Hippocampal formation (tissue), 2 donors: ENCODE data around the gene PPP1R3E.
A peak's percentile ranks its signal among the peaks of the same experiment; 100 is the strongest.
"Not testable (repeated sequence)": the region's sequence is repeated elsewhere in the genome, so short reads cannot be mapped to it uniquely, and the experiment has no call there.

Experiments
- DNase-seq, 2 donors: peaks; one replicate each; lab custom pipeline; 2025; lab: John Stamatoyannopoulos, UW

PPP1R3E gene

GRCh38 chr14:23302290-23303225, at the start of gene PPP1R3E:
Gene PPP1R3E, minus strand, starts transcription at chr14:23302859. Its CDS starts 283 bp downstream, at chr14:23302576.
- peak; percentile 51 to 75 for DNase-seq

DNA sequence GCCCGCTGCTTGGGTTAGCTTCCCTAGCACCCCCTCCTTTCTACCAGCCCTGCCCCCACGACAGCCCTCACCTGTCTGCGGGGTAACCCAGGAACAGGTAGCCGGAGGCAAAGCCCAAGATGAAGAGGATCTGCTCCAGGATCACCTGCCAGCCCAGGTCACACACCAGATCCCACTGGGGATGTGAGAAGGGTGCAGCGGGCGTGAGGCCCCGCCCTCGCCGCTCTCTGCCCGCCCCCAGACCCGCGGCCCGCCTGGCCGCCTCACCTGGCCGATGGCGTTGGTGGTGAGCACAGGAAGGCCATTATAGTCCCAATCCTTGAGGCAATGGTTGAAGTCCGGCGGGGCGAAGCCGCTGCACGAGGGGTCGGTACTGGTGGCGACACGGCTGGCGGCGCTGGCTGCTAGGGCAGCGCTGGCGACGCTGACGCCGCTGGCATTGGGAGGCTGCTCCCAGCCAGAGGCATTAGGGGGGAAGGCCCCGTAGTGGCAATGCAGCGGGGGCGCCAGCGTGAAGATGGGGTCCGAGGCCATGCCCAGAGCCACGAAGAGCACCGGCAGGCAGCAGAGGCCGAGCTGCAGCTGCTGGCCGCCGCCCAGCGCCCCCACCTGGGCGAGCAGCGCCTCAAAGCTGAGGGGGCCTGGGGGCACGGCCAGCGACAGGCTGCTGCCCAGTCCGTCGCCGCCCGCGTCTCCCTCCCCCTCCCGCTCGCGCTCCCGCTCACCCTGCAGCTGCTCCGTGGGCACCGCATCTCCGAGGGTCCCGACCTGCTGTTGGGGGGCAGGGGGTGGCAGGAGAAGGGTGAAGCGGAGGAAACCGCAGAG, 49.2 kb upstream of the PPP1R3E start:
- peak in 1 of 2 donors; percentile 42 for DNase-seq

GRCh38 chr14:23349156-23349845, 46.6 kb upstream of the PPP1R3E start:
- DNase-seq, result no peak

DNA sequence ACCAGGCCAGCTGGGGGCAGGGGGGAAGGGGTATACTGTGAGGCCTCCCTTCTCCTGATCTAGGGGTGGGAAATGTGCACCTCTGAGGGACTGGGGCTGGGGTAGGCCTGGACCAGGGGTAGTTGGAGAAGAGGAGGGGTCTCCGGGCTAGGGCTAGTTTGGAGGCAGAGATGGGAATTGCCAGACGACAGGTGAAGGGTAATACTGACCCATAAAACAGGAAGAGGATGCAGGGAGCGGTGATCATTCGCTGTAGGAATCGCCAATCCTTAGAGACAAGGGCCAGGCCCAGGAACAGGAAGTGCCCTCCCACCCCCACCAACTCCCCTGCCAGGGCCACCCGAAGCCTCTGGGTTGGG, 45.6 kb upstream of the PPP1R3E start:
- no peak for DNase-seq

DNA sequence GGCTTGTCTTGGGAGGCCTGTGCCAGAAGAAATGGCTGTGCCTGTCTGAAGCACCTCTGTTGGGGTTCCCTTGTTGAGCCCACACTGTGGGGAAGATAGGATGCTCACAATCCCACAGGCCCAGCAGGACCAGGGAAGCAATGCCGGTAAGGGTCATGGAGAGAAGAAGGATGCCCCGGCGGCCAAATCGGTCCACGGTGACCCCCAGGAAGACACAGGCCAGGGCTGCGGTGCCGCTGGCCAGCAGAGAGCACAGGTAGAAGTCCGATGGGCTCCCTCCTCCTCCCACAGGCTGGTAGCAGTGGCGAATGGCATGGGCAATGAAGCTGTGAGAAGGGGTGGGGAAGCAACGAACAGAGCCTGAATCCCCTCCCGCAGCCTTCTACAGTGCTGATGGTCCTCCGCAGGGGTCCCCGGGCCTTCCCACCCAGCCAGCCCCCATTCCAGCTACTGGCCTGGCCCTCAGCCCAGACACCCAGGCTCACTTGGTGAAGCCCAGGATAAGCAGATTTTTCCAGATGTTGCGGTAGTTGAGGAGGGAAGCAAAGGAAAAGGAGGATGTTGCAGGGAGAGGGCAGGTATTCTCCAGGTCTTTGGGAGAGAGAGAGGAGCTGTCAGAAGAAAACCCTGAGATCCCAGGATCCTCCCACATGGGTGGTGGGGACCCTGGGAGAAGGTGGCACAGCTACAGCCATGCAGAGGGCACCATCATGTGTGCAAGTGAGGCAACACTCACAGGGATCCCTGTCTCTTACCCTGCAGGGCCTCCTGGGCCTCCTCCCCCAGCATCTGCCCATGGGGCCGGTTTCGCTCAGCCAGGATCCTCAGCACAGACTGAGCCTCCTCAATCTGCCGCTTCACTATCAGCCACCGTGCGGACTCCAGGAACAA, 45.0 kb upstream of the PPP1R3E start:
- no peak for DNase-seq

DNA sequence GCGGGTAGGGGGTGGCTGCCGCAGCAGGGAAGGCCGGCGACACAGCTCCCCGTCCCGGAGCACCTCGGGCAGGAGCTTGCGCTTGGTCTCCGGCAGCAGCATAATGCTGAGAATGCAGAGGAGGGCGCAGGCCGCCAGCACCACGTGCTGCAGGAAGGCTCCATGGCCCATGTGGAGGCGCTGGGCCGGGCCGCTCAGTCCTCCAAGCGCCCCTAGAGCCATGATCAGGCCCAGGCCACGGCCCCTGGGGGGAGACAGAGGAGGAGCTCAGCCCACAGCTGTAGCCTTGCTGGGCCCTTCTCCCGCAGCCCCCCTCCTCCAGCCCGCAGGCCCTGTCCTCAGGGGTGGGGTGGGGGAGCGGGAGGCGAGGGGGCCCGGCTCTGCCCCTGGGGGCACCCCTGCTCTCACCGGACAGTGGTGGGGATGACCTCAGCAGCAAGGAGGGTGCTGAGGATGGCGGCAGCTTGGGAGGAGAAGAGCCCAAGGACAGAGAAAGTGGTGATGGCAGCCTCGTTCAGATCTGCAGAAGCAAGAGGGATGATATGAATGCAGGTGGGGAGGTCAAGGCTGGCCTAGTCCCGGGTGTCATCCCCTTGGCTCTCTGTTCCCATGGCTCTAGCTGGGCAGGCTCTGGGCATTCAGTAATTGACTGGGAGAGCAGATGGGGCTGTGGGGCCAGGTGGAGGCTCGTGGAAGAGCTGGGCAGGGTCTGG, 44.2 kb upstream of the PPP1R3E start:
- DNase-seq, result no peak

- no peak for DNase-seq
These were observed 43.5 kb upstream of the PPP1R3E start for GRCh38 chr14:23345987-23346692.

- no peak for DNase-seq
These were observed 41.8 kb upstream of the PPP1R3E start for GRCh38 chr14:23344481-23344880.

DNA sequence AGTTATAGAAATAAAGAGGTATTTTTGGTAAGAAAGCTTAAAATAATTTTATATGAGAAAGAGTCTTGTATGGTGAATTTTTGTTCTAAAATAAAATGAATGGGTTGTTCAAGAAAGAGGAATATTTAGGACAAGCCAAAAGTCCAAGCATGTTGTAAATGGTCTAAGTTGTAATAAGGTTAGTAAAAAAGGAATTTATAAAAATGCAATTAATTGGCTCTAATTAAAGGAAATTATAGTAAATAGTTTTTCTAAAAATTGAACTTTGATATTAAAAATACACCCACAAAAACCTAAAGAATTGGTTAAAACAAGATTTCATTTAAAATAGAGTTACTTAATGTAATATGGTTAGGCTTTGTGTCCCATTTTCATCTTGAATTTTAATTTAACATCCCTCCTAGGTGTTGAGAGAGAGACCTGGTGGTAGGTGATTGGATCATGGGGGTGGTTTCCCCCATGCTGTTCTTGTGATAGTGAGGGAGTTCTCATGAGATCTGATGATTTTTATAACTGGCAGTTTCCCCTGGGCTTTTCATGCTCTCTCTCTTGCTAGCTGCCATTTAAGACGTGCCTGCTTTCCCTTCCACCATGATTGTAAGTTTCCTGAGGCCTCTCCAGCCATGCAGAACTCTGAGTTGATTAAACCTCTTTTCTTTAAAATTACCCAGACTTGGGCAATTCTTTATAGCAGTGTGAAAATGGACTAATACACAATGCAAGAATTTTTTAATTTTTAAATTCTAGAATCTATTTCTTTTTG, 37.0 kb upstream of the PPP1R3E start:
- no peak for DNase-seq

GRCh38 chr14:23335623-23336022, 33.0 kb upstream of the PPP1R3E start:
- DNase-seq, result no peak

- DNase-seq, result peak; percentile 71 to 79
These were observed 25.5 kb upstream of the PPP1R3E start for GRCh38 chr14:23327947-23328744.

GRCh38 chr14:23326491-23327332, 24.1 kb upstream of the PPP1R3E start:
- DNase-seq, result no peak

GRCh38 chr14:23325746-23326145, 23.1 kb upstream of the PPP1R3E start:
- not testable (repeated sequence) for DNase-seq

DNA sequence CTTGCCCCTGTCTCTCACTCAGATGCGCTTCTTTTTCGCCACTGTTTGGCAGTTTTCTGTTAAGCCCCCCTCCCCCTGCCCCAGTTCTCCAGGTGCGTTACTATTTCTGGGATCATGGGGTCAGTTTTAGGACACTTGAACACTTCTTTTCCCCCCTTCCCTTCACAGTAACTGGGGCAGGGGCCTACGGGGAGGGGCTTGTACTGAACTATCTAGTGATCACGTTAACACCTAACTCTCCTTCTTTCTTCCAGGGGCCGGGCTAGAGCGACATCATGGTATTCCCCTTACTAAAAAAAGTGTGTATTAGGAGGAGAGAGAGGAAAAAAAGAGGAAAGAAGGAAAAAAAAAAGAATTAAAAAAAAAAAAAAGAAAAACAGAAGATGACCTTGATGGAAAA, 22.3 kb upstream of the PPP1R3E start:
- DNase-seq, result no peak

GRCh38 chr14:23324455-23324846, 21.8 kb upstream of the PPP1R3E start:
- no peak for DNase-seq

- no peak for DNase-seq
These were observed 21.3 kb upstream of the PPP1R3E start for GRCh38 chr14:23323838-23324454.
